RWPE1 (cell line): ENCODE results near the gene ABLIM1.
A peak's percentile ranks its signal among the peaks of the same experiment; 100 is the strongest.

Experiments used
- CTCF ChIA-PET: fragments of 350-600 bp; sonication (Branson Sonifier 250); formaldehyde crosslinking; extraction: SDS; loops from one replicate; lab custom pipeline; 2021; lab: Yijun Ruan, JAX
- POLR2A ChIA-PET: fragments of 400-600 bp; formaldehyde crosslinking; extraction: SDS; loops from one replicate; lab custom pipeline; 2020; ENCODE audit warnings: antibody characterized with exemption; ENCODE audit not compliant: low non-redundant PET; lab: Yijun Ruan, JAX
- DNase-seq: peaks from one replicate; pipeline ENCODE4 v3.0.0; 2012; ENCODE audit warnings: low spot score
- H3K27ac ChIP-seq: fragments of 450-650 bp; 2 replicates; pipeline ENCODE4 v1.5.1; 2017
- TF ChIP-seq, protein P1 (sequence below): fragments of 450-650 bp; conservative IDR thresholded peaks from 2 replicates; pipeline ENCODE4 v1.5.1; 2017; ENCODE audit warnings: low read depth, mild to moderate bottlenecking

ABLIM1 gene

DNA sequence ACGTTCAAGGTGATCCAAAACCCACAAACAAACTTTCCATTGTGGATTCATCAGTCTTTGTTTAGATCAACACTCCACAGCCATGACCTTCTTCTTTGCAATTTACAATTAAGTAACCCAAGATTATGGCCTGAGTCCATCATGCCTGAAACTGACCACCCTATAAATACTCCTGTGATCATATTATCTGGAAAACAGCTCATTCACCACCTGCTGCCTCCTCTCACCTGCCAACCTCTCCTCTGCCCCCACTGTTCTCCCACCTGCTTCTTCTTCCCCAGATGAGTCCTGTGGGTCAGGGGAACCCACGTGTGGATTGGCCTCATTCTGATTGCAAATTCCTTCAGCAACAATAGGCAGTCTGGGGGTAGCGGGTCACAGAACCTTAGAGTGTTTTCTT is 81.4 kb downstream of the ABLIM1 start:
- TF ChIP-seq, protein P1, sequence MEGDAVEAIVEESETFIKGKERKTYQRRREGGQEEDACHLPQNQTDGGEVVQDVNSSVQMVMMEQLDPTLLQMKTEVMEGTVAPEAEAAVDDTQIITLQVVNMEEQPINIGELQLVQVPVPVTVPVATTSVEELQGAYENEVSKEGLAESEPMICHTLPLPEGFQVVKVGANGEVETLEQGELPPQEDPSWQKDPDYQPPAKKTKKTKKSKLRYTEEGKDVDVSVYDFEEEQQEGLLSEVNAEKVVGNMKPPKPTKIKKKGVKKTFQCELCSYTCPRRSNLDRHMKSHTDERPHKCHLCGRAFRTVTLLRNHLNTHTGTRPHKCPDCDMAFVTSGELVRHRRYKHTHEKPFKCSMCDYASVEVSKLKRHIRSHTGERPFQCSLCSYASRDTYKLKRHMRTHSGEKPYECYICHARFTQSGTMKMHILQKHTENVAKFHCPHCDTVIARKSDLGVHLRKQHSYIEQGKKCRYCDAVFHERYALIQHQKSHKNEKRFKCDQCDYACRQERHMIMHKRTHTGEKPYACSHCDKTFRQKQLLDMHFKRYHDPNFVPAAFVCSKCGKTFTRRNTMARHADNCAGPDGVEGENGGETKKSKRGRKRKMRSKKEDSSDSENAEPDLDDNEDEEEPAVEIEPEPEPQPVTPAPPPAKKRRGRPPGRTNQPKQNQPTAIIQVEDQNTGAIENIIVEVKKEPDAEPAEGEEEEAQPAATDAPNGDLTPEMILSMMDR = no peak
- ChIA-PET POLR2A (no interaction called here), CTCF (interaction anchor here (0.6 to 0.7 kb wide), 2 partner anchors 8 to 302 kb away, joined by 3 to 4 read pairs; no protein-coding TSS in a partner anchor)
- DNase-seq = no peak
- H3K27ac ChIP-seq = peak overlapping the region; percentile 74

DNA sequence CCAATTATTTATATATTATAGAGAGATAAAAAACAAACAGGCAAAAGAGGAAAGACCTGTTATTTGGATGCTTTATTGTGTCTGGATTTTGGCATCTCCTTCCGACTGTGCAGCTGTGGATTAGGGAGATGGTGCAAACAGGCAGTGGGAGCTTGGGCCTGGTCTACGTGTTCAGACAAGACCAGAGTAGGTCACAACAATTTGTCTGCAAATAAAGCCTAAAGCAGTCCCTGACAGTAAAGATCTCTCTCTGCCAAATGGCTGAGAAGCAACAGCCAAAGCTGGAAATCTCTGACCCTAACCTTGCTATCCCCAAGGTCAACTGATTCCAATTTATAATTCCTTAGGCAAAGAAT is 82.0 kb downstream of the ABLIM1 start:
- TF ChIP-seq, protein P1 = no peak
- ChIA-PET CTCF (interaction anchor here (0.6 kb wide), 1 partner anchor 303 kb away, joined by 4 read pairs; no protein-coding TSS in a partner anchor), POLR2A (no interaction called here)
- DNase-seq = peak; percentile 57
- peak overlapping the region; percentile 74 for H3K27ac ChIP-seq

DNA sequence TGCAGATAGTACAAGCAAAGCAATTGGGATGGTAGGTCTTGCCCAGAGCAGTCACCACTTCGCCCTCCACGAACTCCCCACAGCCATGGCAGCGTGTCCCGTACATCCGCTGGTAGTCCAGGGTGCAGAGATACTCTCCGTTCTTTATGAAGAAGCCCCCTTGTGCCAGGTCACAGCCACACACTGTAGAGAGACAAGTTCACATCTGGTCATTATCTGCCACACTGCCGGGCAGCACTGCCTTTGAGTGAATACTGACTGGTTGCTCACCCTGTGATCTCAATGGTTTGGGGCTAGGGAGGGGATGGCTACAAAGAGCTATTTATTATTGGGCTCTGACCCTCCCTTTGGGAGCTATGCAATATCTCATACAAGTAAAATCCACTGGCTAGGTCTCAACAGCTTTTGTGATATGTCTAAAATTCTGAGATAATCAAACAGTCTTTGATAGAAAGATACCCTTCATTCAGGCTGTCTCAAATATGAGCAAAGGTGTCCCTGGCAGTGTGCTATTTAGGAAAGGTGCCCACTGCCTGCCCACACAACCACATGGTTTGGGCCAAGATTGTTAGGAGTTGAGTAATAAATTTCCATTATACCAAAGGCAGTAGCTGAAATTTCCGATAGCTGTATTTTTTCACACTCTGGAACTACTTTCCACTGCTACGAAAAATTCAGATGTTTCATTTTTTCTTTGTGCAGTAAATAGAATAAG is 82.5 kb downstream of the ABLIM1 start:
- peak overlapping the region; percentile 83 for H3K27ac ChIP-seq
- no peak for DNase-seq
- TF ChIP-seq, protein P1 = no peak
- ChIA-PET POLR2A (no interaction called here), CTCF (no interaction called here)

DNA sequence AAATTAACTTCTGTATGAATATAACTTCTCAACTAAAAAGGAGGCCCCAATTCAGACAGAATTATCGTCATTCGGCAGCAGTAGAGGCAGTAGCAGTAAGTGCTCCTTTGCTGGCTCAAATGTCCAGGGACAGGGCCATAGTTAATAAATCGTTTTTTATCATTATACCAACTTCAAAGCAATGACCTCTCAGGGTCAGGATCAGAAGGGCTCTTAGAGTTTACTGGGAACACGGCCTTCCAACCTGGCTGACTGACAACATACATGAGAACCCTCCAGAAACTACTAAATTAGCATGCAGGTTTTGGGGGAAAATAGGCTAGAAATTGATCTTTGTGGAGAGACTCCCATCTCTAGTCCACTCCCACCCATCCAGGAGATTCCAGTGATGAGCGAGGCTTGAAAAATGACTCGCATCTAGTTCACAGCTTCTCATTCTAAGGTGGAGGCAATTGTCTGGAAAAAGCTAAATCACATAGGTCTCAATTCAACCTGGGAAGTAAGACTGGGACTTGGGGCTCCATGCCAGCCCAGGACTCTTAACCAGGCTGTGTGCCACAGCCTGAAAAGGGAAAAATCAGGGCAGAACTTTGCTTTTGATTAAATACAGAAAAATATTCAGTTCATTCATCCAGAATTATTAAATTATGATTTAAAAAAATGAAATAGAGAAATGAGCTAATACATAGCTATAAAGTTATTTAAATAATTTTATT is 84.6 kb downstream of the ABLIM1 start:
- CTCF ChIA-PET = interaction anchor here (0.9 kb wide), 1 partner anchor 8 kb away, joined by 4 read pairs; no protein-coding TSS in a partner anchor

DNA sequence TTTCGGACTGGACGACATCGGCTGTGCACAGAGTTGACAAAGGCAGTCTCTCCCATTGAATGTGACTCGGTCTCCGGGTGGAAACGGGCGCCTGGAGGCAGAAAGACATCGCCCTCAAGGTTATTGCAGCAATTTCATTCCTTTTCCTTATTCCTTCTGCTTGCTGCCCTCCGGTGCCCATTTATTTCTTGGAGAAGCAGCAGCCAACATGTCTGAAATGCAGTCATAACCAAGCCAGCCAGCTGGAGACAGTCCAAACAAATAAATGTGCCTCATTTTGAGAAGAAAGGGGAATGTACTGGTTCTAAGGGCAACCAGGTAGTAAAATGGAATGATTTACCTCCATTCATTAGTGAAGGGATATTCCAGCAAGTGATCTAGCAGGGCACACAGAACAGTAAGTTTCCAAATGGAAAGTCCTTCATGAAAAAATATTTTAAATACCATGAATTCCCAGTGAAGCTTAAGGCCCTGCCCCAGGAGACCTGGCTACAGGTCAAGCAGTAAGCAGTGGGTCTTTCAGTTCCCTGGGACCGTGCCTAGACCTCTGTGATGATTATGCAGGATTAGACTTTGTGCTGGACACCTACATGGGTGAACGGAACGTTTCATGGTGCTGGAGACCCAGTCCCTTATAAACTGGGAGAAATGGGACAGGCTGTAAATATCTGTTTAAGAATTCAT is 86.6 kb downstream of the ABLIM1 start:
- CTCF ChIA-PET = interaction anchor here (0.6 to 2.1 kb wide), 2 partner anchors 213 to 250 kb away, joined by 3 to 8 read pairs; partner anchors contain the start of gene FHIP2A
- H3K27ac ChIP-seq = peak overlapping the region; percentile 72
- no peak for DNase-seq
- TF ChIP-seq, protein P1 = no peak
- POLR2A ChIA-PET = no interaction called here

More for the DNA sequence above, 84.6 kb downstream of the ABLIM1 start:
- no peak for DNase-seq
- H3K27ac ChIP-seq = no peak overlapping the region
- TF ChIP-seq, protein P1 = no peak
- POLR2A ChIA-PET = no interaction called here

DNA sequence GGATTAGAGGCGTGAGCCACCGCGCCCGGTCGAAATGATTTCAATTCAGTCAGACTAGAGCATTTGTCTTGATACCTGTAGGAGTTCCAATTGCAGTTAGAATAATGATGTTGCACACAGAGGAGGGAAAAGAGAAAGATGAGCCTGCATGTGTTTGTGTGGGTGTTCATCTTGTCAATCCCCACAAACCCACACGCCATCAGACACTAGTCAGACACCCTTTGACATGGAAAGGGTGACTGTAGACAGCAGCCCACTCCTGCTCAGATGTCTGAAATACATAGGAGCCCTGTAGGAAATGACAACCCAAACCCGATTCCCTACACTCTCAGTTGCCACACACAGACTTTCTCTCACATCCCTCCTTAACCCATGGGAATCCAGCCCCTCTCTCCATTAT is 92.0 kb downstream of the ABLIM1 start:
- POLR2A ChIA-PET = no interaction called here
- no peak for DNase-seq
- CTCF ChIA-PET = interaction anchor here (0.7 kb wide), 1 partner anchor 221 kb away, joined by 3 read pairs; no protein-coding TSS in a partner anchor
- no peak overlapping the region for H3K27ac ChIP-seq
- TF ChIP-seq, protein P1 = no peak
